ENCODE results near the gene CHGA.

The CHGA gene

GRCh38 chr14:92929689-92930608 is 7.0 kb downstream of the CHGA start:
- in situ Hi-C loops (cut with MboI; ENCODE audit: low sequenced_read_pairs) = no loop called here

GRCh38 chr14:92930737-92931602 is 8.0 kb downstream of the CHGA start:
- in situ Hi-C loops (cut with MboI; ENCODE audit: low sequenced_read_pairs) = no loop called here

GRCh38 chr14:92931681-92932447 is 8.9 kb downstream of the CHGA start:
- in situ Hi-C loops (cut with MboI; ENCODE audit: low sequenced_read_pairs) = no loop called here

GRCh38 chr14:92932448-92933395 is 9.8 kb downstream of the CHGA start:
- in situ Hi-C loops (cut with MboI; ENCODE audit: low sequenced_read_pairs) = no loop called here

- in situ Hi-C loops (cut with MboI; ENCODE audit: low sequenced_read_pairs) = no loop called here
Observed at GRCh38 chr14:92933481-92933880, 10.5 kb downstream of the CHGA start.

GRCh38 chr14:92934196-92935085 is 11.5 kb downstream of the CHGA start:
- in situ Hi-C loops (cut with MboI; ENCODE audit: low sequenced_read_pairs) = no loop called here

GRCh38 chr14:92935446-92935845 is 12.5 kb downstream of the CHGA start:
- in situ Hi-C loops (cut with MboI; ENCODE audit: low sequenced_read_pairs) = no loop called here

GRCh38 chr14:92936085-92936484 is 13.1 kb downstream of the CHGA start:
- in situ Hi-C loops (cut with MboI; ENCODE audit: low sequenced_read_pairs) = no loop called here

GRCh38 chr14:92937051-92937937 is 14.3 kb downstream of the CHGA start:
- in situ Hi-C loops (cut with MboI; ENCODE audit: low sequenced_read_pairs) = no loop called here

- in situ Hi-C loops (cut with MboI; ENCODE audit: low sequenced_read_pairs) = no loop called here
Observed at GRCh38 chr14:92938235-92938875, 15.4 kb downstream of the CHGA start.

GRCh38 chr14:92938890-92939671 is 16.1 kb downstream of the CHGA start:
- in situ Hi-C loops (cut with MboI; ENCODE audit: low sequenced_read_pairs) = no loop called here

GRCh38 chr14:92939699-92940098 is 16.7 kb downstream of the CHGA start:
- in situ Hi-C loops (cut with MboI; ENCODE audit: low sequenced_read_pairs) = no loop called here

- in situ Hi-C loops (cut with MboI; ENCODE audit: low sequenced_read_pairs) = no loop called here
Observed at GRCh38 chr14:92940543-92940942, 17.6 kb downstream of the CHGA start.

GRCh38 chr14:92941531-92941930 is 18.6 kb downstream of the CHGA start:
- in situ Hi-C loops (cut with MboI; ENCODE audit: low sequenced_read_pairs) = no loop called here

GRCh38 chr14:92942136-92942535 is 19.2 kb downstream of the CHGA start:
- in situ Hi-C loops (cut with MboI; ENCODE audit: low sequenced_read_pairs) = no loop called here

GRCh38 chr14:92942576-92942975 is 19.6 kb downstream of the CHGA start:
- in situ Hi-C loops (cut with MboI; ENCODE audit: low sequenced_read_pairs) = no loop called here

Data from hTERT RPE-1 (cell line).